Thymus (tissue), 11 donors: ENCODE data around the gene KAZN. TPM values are rescaled to one million over a fixed set of nuclear protein-coding genes. Genes with fewer than 3 reads are reported as not detected.

Experiments
- DNase-seq, 9 donors: peaks; one replicate each; pipeline ENCODE4 v3.0.0-alpha.2; 2013; ENCODE audit warnings: low spot score in 9 of 9, low read depth in 6 of 9, missing footprints in 1 of 9
- H3K27ac ChIP-seq, 2 donors: one replicate each; pipeline ENCODE4 v1.5.1; 2013; ENCODE audit warnings: control low read depth in 1 of 2, low read depth in 1 of 2, low read length in 1 of 2, mild to moderate bottlenecking in 1 of 2, moderate library complexity in 1 of 2
- H3K27me3 ChIP-seq, 2 donors: one replicate each; pipeline ENCODE4 v1.5.1; 2013; ENCODE audit warnings: low read length in 1 of 2; ENCODE audit not compliant: control insufficient read depth in 2 of 2, insufficient read depth in 1 of 2
- H3K36me3 ChIP-seq, 2 donors: one replicate each; pipeline ENCODE4 v1.5.1; 2013; ENCODE audit warnings: low read length in 1 of 2, mild to moderate bottlenecking in 1 of 2, moderate library complexity in 1 of 2; ENCODE audit not compliant: control insufficient read depth in 2 of 2, insufficient read depth in 2 of 2
- H3K4me1 ChIP-seq, 2 donors: one replicate each; pipeline ENCODE4 v1.5.1; 2013; ENCODE audit warnings: low read length in 2 of 2; ENCODE audit not compliant: control insufficient read depth in 2 of 2, insufficient read depth in 2 of 2
- H3K4me3 ChIP-seq, 2 donors: one replicate each; pipeline ENCODE4 v1.5.1; 2013; ENCODE audit warnings: low read length in 2 of 2, control low read depth in 1 of 2, mild to moderate bottlenecking in 1 of 2
- H3K9me3 ChIP-seq, 2 donors: one replicate each; pipeline ENCODE4 v1.5.1; 2013; ENCODE audit warnings: low read length in 1 of 2, mild to moderate bottlenecking in 1 of 2; ENCODE audit not compliant: control insufficient read depth in 2 of 2, insufficient read depth in 1 of 2
- WGBS: extraction: QIAGEN DNeasy Blood & Tissue Kit; methylation state at CpG from one replicate; pipeline ENCODE4 v1.1.7; 2013; 5-methylcytosine and 5-hydroxymethylcytosine counted together
- polyA plus RNA-seq: library from polyadenylated mRNA; stranded (reverse); fragments of 200-250 nt; gene quantifications from one replicate; pipeline ENCODE4 v1.2.3, GENCODE V29; 2013
- total RNA-seq: library from RNA; stranded (reverse); fragments of 120-200 nt; gene quantifications from one replicate; pipeline ENCODE4 v1.2.4, GENCODE V29; 2013
- donor health status: healthy.

The KAZN gene
- total and polyA plus RNA-seq, 2 donors, result 1.3 to 5.7 TPM

DNA sequence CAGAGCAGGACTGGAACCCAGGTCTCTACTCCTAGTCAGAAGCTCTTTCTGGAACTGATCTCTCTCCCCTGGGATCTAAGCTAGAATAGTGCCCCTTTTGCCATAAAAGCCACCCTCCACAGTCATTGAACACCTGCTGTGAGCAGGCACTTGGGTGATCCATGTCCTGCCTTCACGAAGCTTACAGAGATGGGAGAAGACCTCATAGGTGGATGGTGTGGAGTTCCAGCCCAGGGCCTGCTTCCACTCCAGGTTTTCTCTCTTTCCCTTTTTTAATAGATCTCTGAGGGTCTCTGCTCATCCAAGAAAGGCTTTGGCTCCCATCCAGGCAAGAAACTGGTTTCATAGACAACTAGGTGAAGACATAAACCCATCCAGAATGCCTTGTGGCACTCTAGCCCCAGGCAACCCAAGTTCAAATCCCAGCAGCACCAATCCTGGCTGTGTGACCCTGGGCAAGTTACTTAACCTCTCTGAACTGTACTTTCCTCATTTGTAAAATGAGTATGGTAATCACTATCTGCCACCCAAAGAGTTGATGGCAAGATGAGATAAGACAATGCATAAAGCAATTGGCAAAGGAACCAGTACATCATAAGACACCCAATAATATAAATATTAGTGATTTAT is 508.7 kb downstream of the KAZN start:
- Histone ChIP-seq H3K4me1 (peaks cover 0 to 5% of the 10 kb centered on the region in 2 donors), H3K27me3 (no peaks in the 10 kb centered on the region), H3K36me3 (no peaks in the 10 kb centered on the region), H3K27ac (no peak overlapping the region), H3K9me3 (no peaks in the 10 kb centered on the region), H3K4me3 (no peak overlapping the region)
- no peak for DNase-seq
- 100% methylated on average over 1 of the region's 1 CpG for WGBS

DNA sequence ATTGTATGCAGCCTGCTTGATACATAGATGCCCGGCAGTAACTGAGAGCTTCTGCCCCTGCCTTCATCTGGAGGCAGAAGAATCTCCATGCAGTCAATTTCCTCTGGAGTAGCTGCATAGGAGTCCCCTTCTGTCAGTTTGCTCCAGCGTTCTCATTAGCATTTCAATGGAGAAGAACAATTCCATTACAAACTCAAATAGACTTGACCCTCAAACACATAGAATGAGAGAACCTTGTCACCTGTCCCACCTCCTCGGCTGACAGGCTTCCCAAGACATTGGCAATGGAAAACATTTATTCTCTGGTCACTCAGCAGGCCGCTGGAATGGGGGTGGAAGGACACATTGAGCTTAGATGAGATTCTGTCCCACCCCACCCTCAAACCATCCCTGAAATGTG is 509.4 kb downstream of the KAZN start:
- no peak for DNase-seq
- Histone ChIP-seq H3K36me3 (no peaks in the 10 kb centered on the region), H3K9me3 (no peaks in the 10 kb centered on the region), H3K27ac (no peak overlapping the region), H3K27me3 (no peaks in the 10 kb centered on the region), H3K4me3 (no peak overlapping the region), H3K4me1 (peaks cover 0 to 9% of the 10 kb centered on the region in 2 donors)
- 95% methylated on average over 4 of the region's 4 CpGs for WGBS

DNA sequence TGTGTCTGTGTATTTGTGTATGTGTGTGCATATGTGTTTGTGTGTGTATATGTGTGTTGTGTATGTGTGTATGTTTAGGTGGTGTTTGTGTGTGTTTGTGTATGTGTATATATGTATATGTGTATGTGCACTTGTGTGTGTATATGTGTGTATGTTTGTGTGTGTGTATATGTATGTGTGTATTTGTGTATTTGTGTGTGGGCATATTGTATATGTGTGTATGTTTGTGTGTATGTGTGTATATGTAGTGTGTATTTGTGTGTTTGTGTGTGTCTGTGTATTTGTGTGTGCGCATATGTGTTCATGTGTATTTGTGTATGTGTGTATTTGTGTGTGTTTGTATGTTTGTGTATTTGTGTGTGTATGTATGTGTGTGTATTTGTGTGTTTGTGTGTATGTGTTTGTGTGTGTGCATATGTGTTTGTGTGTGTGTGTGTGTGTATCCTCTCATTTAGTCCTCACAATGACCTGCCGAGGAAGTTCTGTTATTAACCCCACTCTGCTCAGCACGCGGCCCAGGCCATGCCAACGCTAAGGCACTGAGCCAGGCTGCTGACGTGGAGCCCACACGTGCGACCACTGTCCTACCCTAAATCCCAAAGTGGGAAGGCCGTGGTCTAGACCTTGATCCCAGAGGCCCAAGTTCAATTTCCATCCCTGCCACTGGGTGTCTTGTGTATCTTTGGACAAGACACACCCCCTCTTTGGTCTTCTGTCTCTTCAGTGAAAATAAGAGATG is 511.8 kb downstream of the KAZN start:
- Histone ChIP-seq H3K36me3 (no peaks in the 10 kb centered on the region), H3K4me3 (no peak overlapping the region), H3K27me3 (no peaks in the 10 kb centered on the region), H3K9me3 (no peaks in the 10 kb centered on the region), H3K27ac (no peak overlapping the region), H3K4me1 (peaks cover 0 to 9% of the 10 kb centered on the region in 2 donors)
- no peak for DNase-seq
- 95% methylated on average over 9 of the region's 9 CpGs for WGBS

DNA sequence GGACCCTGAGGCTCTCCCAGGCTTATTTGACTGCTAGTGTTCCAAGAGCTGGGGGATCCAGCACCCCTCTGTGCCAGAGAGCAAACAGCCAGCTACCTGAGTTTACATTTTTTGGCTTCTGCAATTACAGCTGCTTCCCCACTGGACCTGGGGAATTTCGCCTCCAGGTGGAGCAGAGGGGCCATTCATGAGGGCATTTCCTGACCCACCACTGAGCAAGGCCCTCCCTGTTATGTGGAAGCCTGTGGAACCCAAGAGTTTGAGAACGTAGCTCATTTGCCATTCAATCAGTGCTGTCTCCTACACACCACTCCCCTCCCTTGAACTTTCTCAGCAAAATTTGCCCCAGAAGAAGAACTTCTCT is 512.4 kb downstream of the KAZN start:
- WGBS, result 98% methylated on average over 2 of the region's 2 CpGs
- Histone ChIP-seq H3K36me3 (no peaks in the 10 kb centered on the region), H3K4me1 (peaks cover 0 to 9% of the 10 kb centered on the region in 2 donors), H3K27me3 (no peaks in the 10 kb centered on the region), H3K27ac (no peak overlapping the region), H3K9me3 (no peaks in the 10 kb centered on the region), H3K4me3 (no peak overlapping the region)
- DNase-seq, result no peak

DNA sequence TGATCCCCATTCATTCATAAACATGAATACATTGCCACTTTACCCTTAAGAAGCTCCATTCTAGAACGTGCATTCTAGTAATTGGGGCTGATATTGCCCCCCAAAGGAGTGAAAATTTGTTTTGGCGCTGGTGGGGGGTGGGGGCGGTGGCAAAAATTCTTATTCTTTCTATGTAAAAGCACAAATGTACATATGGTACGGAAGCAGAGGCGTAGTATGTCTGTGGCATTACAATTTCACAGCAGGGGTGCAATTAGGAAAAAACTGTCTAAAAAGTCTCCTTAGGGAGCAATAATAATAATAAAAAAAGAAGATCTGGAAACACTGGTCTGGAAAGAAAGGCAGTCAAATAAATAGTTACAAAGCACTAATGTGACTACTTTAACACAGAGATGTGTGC is 514.7 kb downstream of the KAZN start:
- peaks cover 0 to 9% of the 10 kb centered on the region in 2 donors for H3K4me1 ChIP-seq
- no peaks in the 10 kb centered on the region for H3K36me3 ChIP-seq
- no peaks in the 10 kb centered on the region for H3K27me3 ChIP-seq
- no peaks in the 10 kb centered on the region for H3K9me3 ChIP-seq
- no peak overlapping the region for H3K27ac ChIP-seq
- 97% methylated on average over 5 of the region's 5 CpGs for WGBS
- H3K4me3 ChIP-seq, result no peak overlapping the region
- no peak for DNase-seq

DNA sequence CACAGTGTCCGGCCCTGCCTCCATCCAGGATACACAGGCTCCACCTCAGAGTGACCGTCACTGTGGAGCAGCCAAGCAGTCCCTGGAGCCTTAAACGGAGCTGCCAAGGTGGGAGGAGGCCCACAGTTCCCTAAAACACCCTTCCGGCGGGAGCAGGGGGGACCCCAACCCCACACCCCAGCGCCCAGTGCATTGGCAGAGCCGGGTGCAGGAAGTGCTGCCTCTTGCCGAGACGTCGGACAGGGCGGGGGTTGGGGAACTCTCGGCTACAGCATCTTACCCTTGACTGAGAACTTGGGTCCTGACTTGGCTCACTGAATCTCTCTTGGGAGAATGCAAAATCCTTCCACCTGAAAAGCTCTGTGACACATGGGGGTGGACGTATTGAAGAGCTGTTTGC is 516.4 kb downstream of the KAZN start:
- Histone ChIP-seq H3K36me3 (no peaks in the 10 kb centered on the region), H3K4me1 (peaks cover 0 to 9% of the 10 kb centered on the region in 2 donors), H3K27ac (no peak overlapping the region), H3K27me3 (no peaks in the 10 kb centered on the region), H3K4me3 (no peak overlapping the region), H3K9me3 (no peaks in the 10 kb centered on the region)
- no peak for DNase-seq
- WGBS, result 96% methylated on average over 13 of the region's 13 CpGs

DNA sequence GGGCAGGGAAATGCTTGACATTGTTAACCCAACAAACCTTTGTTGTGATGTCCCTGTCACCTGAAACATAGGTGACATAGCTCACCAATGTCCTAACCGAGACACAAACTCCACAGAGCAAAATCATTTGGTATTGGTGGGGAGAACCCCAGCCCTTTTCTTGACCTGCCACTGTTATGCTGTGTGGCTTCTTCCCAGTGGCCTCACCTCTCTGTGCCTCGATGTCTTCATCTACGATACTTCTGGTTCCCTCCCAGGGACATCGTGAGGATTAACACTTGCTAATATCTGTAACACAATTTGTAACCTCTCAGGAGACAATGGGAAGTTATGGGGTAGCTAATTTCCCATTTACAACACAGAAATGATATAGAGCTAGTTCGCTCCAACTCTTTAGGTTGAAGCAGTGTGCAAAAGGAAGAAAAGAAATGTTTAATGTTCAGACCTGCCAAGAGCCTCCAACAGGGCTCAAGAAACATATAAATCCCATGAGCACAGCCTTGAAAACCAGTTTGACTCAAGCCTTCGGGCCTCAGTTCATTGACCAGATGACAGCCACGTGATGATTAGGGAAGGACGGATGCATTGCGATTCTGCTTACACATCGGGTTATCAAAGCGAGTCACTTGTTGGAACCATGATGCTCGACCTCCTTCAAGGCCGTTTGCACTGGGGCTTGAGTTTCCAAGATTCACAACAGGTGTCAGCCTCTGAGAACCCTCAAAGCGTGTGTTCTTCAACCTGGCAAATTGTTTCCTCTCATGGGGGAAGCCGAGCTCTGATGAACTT is 517.3 kb downstream of the KAZN start:
- Histone ChIP-seq H3K9me3 (no peaks in the 10 kb centered on the region), H3K27me3 (no peaks in the 10 kb centered on the region), H3K36me3 (no peaks in the 10 kb centered on the region), H3K4me3 (no peak overlapping the region), H3K4me1 (peaks cover 0 to 9% of the 10 kb centered on the region in 2 donors), H3K27ac (no peak overlapping the region)
- no peak for DNase-seq
- WGBS, result 96% methylated on average over 15 of the region's 15 CpGs

DNA sequence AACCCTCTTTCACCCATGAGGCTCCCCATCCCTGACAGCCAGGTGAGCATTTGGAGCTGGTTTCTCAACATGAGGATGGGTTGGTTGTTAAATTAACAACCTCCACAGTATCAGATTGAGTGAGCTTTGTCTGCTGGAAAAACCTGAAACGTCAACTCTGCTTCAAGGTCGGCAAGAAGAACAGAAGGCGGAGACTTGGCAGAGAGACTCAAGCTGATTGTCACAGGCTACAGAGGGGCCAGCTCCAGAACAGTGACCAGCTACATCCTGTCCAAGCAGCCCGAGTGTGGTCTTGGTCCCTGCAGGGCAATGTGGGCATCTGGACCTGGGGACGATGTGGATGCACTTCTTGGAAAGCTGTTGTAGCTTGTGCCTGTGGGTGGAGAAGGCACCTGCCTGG is 518.5 kb downstream of the KAZN start:
- Histone ChIP-seq H3K4me1 (peaks cover 0 to 7% of the 10 kb centered on the region in 2 donors), H3K27me3 (no peaks in the 10 kb centered on the region), H3K4me3 (no peak overlapping the region), H3K9me3 (no peaks in the 10 kb centered on the region), H3K27ac (no peak overlapping the region), H3K36me3 (no peaks in the 10 kb centered on the region)
- 96% methylated on average over 5 of the region's 5 CpGs for WGBS
- DNase-seq, result no peak

DNA sequence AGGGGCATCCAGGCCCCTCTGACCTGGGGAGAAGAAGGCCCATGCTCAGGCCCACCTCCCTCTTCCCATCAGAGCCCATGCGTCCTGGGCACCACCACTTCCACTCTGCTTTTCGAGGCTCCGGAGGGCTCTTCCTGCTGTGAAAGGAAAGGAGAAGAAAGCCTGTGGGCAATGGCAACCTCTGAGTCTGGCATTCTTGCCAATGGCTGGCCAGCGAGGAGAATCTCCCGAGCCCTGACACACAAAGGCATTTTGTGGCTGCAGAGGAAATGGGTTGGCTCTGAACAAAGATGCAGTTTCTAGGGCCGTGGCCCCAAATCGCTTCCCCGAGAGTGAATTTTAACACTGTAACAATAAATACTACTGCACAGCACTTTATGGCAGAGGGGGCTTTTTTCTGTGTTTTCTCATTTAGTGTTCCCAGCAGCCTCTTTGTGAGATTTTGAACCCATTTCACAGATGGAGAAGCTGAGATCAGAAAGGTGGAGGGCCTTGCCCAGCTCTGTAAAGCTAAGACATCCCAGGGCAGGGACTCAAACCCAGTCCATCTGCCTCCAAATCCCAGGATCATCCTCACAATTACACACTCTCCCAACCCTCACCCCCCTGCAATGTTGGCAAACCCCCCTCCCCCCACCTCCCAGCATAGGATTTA is 519.3 kb downstream of the KAZN start:
- DNase-seq, result no peak
- H3K4me1 ChIP-seq, result no peaks in the 10 kb centered on the region
- H3K36me3 ChIP-seq, result no peaks in the 10 kb centered on the region
- no peaks in the 10 kb centered on the region for H3K9me3 ChIP-seq
- WGBS, result 86% methylated on average over 8 of the region's 8 CpGs
- no peaks in the 10 kb centered on the region for H3K27me3 ChIP-seq
- no peak overlapping the region for H3K4me3 ChIP-seq
- no peak overlapping the region for H3K27ac ChIP-seq
